Measurements from ENCODE around the gene TRIO. TPM values are rescaled to one million over a fixed set of nuclear protein-coding genes. Genes with fewer than 3 reads are reported as not detected.

Gene TRIO
- total and polyA plus RNA-seq, 3 experiments from 2014 or later = 0.89 to 4.4 (median 4.2) TPM

GRCh38 chr5:14443671-14444093 is 300.5 kb downstream of the TRIO start:
- no peak overlapping the region for H3K4me3 ChIP-seq (ENCODE audit: low read length)
- no peak for DNase-seq
- Mint-ChIP-seq H3K4me3 (no peak overlapping the region), H3K27ac (no peak overlapping the region), H3K27me3 (peaks cover 0 to 13% of the 10 kb centered on the region in 2 donors), H3K36me3 (peaks cover 0 to 1% (median 0%) of the 10 kb centered on the region in 3 donors), H3K9me3 (no peaks in the 10 kb centered on the region), H3K4me1 (peaks cover 0 to 7% (median 2%) of the 10 kb centered on the region in 3 donors)
- no peaks in the 10 kb centered on the region for H3K36me3 ChIP-seq (ENCODE audit: insufficient read depth, low read length)
- no peaks in the 10 kb centered on the region for H3K27me3 ChIP-seq (ENCODE audit: insufficient read depth, low read length, poor library complexity, severe bottlenecking)
- POLR2A ChIA-PET = no interaction called here
- CTCF ChIA-PET = no interaction called here
- no peaks in the 10 kb centered on the region for H3K9me3 ChIP-seq (ENCODE audit: low read length)
- no peaks in the 10 kb centered on the region for H3K4me1 ChIP-seq (ENCODE audit: insufficient read depth, low read length)
- no peak overlapping the region for H3K27ac ChIP-seq (ENCODE audit: low read depth, low read length)

GRCh38 chr5:14444161-14444560 is 301.0 kb downstream of the TRIO start:
- Histone ChIP-seq H3K4me1 (ENCODE audit: insufficient read depth, low read length) (no peaks in the 10 kb centered on the region), H3K4me3 (ENCODE audit: low read length) (no peak overlapping the region), H3K27ac (ENCODE audit: low read depth, low read length) (no peak overlapping the region), H3K27me3 (ENCODE audit: insufficient read depth, low read length, poor library complexity, severe bottlenecking) (no peaks in the 10 kb centered on the region), H3K9me3 (ENCODE audit: low read length) (no peaks in the 10 kb centered on the region), H3K36me3 (ENCODE audit: insufficient read depth, low read length) (no peaks in the 10 kb centered on the region)
- POLR2A ChIA-PET = no interaction called here
- Mint-ChIP-seq H3K27me3 (peaks cover 0 to 13% of the 10 kb centered on the region in 2 donors), H3K9me3 (no peaks in the 10 kb centered on the region), H3K4me3 (no peak overlapping the region), H3K36me3 (peaks cover 0 to 1% (median 0%) of the 10 kb centered on the region in 3 donors), H3K27ac (no peak overlapping the region), H3K4me1 (peaks cover 0 to 7% (median 0%) of the 10 kb centered on the region in 3 donors)
- CTCF ChIA-PET = no interaction called here
- no peak for DNase-seq

- H3K4me1 ChIP-seq (ENCODE audit: insufficient read depth, low read length) = no peaks in the 10 kb centered on the region
- no peak for DNase-seq
- Mint-ChIP-seq H3K27me3 (peaks cover 0 to 13% of the 10 kb centered on the region in 2 donors), H3K4me1 (peaks cover 2 to 10% (median 3%) of the 10 kb centered on the region in 3 donors), H3K27ac (no peak overlapping the region), H3K4me3 (no peak overlapping the region), H3K9me3 (no peaks in the 10 kb centered on the region), H3K36me3 (peaks cover 0 to 3% (median 0%) of the 10 kb centered on the region in 3 donors)
- no peak overlapping the region for H3K27ac ChIP-seq (ENCODE audit: low read depth, low read length)
- H3K4me3 ChIP-seq (ENCODE audit: low read length) = no peak overlapping the region
- no peaks in the 10 kb centered on the region for H3K27me3 ChIP-seq (ENCODE audit: insufficient read depth, low read length, poor library complexity, severe bottlenecking)
- CTCF ChIA-PET = no interaction called here
- H3K9me3 ChIP-seq (ENCODE audit: low read length) = no peaks in the 10 kb centered on the region
- POLR2A ChIA-PET = no interaction called here
- H3K36me3 ChIP-seq (ENCODE audit: insufficient read depth, low read length) = no peaks in the 10 kb centered on the region
These were observed 301.9 kb downstream of the TRIO start for GRCh38 chr5:14445013-14445412.

GRCh38 chr5:14445576-14446290 is 302.6 kb downstream of the TRIO start:
- Histone ChIP-seq H3K36me3 (ENCODE audit: insufficient read depth, low read length) (no peaks in the 10 kb centered on the region), H3K9me3 (ENCODE audit: low read length) (no peaks in the 10 kb centered on the region), H3K27ac (ENCODE audit: low read depth, low read length) (no peak overlapping the region), H3K4me1 (ENCODE audit: insufficient read depth, low read length) (no peaks in the 10 kb centered on the region), H3K4me3 (ENCODE audit: low read length) (no peak overlapping the region), H3K27me3 (ENCODE audit: insufficient read depth, low read length, poor library complexity, severe bottlenecking) (no peaks in the 10 kb centered on the region)
- no peaks in the 10 kb centered on the region for H3K9me3 Mint-ChIP-seq
- no peak overlapping the region for H3K4me3 Mint-ChIP-seq
- peaks cover 0 to 5% (median 0%) of the 10 kb centered on the region in 3 donors for H3K36me3 Mint-ChIP-seq
- ChIA-PET CTCF (no interaction called here), POLR2A (no interaction called here)
- peaks cover 0 to 13% of the 10 kb centered on the region in 2 donors for H3K27me3 Mint-ChIP-seq
- no peak for DNase-seq
- peaks cover 2 to 12% (median 6%) of the 10 kb centered on the region in 3 donors for H3K4me1 Mint-ChIP-seq
- H3K27ac Mint-ChIP-seq = no peak overlapping the region

GRCh38 chr5:14447958-14448911 is 305.1 kb downstream of the TRIO start:
- peaks cover 2 to 12% (median 6%) of the 10 kb centered on the region in 3 donors for H3K4me1 Mint-ChIP-seq
- no peak overlapping the region for H3K4me3 Mint-ChIP-seq
- DNase-seq = no peak
- Histone ChIP-seq H3K36me3 (ENCODE audit: insufficient read depth, low read length) (no peaks in the 10 kb centered on the region), H3K4me1 (ENCODE audit: insufficient read depth, low read length) (no peaks in the 10 kb centered on the region), H3K4me3 (ENCODE audit: low read length) (no peak overlapping the region), H3K9me3 (ENCODE audit: low read length) (no peaks in the 10 kb centered on the region), H3K27me3 (ENCODE audit: insufficient read depth, low read length, poor library complexity, severe bottlenecking) (no peaks in the 10 kb centered on the region), H3K27ac (ENCODE audit: low read depth, low read length) (no peak overlapping the region)
- peak overlapping the region in 1 of 8 donors; percentile 49 for H3K27ac Mint-ChIP-seq
- POLR2A ChIA-PET = no interaction called here
- CTCF ChIA-PET = no interaction called here
- peaks cover 0 to 5% (median 0%) of the 10 kb centered on the region in 3 donors for H3K36me3 Mint-ChIP-seq
- no peaks in the 10 kb centered on the region for H3K9me3 Mint-ChIP-seq
- peaks cover 0 to 4% of the 10 kb centered on the region in 2 donors for H3K27me3 Mint-ChIP-seq

GRCh38 chr5:14449052-14449661 is 306.0 kb downstream of the TRIO start:
- Mint-ChIP-seq H3K27me3 (peaks cover 0 to 4% of the 10 kb centered on the region in 2 donors), H3K27ac (no peak overlapping the region), H3K4me3 (no peak overlapping the region), H3K4me1 (peaks cover 2 to 12% (median 6%) of the 10 kb centered on the region in 3 donors), H3K9me3 (no peaks in the 10 kb centered on the region), H3K36me3 (peaks cover 0 to 5% (median 0%) of the 10 kb centered on the region in 3 donors)
- H3K36me3 ChIP-seq (ENCODE audit: insufficient read depth, low read length) = no peaks in the 10 kb centered on the region
- DNase-seq = no peak
- H3K9me3 ChIP-seq (ENCODE audit: low read length) = no peaks in the 10 kb centered on the region
- H3K27ac ChIP-seq (ENCODE audit: low read depth, low read length) = no peak overlapping the region
- ChIA-PET POLR2A (no interaction called here), CTCF (no interaction called here)
- no peak overlapping the region for H3K4me3 ChIP-seq (ENCODE audit: low read length)
- no peaks in the 10 kb centered on the region for H3K4me1 ChIP-seq (ENCODE audit: insufficient read depth, low read length)
- H3K27me3 ChIP-seq (ENCODE audit: insufficient read depth, low read length, poor library complexity, severe bottlenecking) = no peaks in the 10 kb centered on the region

- ChIA-PET CTCF (no interaction called here), POLR2A (no interaction called here)
- no peak for DNase-seq
- Histone ChIP-seq H3K4me3 (ENCODE audit: low read length) (no peak overlapping the region), H3K4me1 (ENCODE audit: insufficient read depth, low read length) (no peaks in the 10 kb centered on the region), H3K27ac (ENCODE audit: low read depth, low read length) (no peak overlapping the region), H3K36me3 (ENCODE audit: insufficient read depth, low read length) (no peaks in the 10 kb centered on the region), H3K27me3 (ENCODE audit: insufficient read depth, low read length, poor library complexity, severe bottlenecking) (no peaks in the 10 kb centered on the region), H3K9me3 (ENCODE audit: low read length) (no peaks in the 10 kb centered on the region)
- Mint-ChIP-seq H3K4me3 (no peak overlapping the region), H3K9me3 (no peaks in the 10 kb centered on the region), H3K27me3 (peaks cover 0 to 2% of the 10 kb centered on the region in 2 donors), H3K36me3 (peaks cover 0 to 5% (median 0%) of the 10 kb centered on the region in 3 donors), H3K27ac (peak overlapping the region in 1 of 8 donors; percentile 65), H3K4me1 (peaks cover 2 to 12% (median 6%) of the 10 kb centered on the region in 3 donors)
These were observed 306.9 kb downstream of the TRIO start for GRCh38 chr5:14450018-14450524.

All from CD8-positive, alpha-beta memory T cell (primary cell).